ENCODE measurements around the gene TNK2. TPM values are rescaled to one million over a fixed set of nuclear protein-coding genes. Genes with fewer than 3 reads are reported as not detected.

Gene TNK2
- total RNA-seq, 4 donors from 2014 or later: 42.3 to 105 (median 53.1) TPM

- 84 to 88% methylated on average over 24 of the region's 24 CpGs for WGBS, 2 donors
- DNase-seq (ENCODE audit: low spot score in 2 of 2): no peak
- TF ChIP-seq, protein P1, sequence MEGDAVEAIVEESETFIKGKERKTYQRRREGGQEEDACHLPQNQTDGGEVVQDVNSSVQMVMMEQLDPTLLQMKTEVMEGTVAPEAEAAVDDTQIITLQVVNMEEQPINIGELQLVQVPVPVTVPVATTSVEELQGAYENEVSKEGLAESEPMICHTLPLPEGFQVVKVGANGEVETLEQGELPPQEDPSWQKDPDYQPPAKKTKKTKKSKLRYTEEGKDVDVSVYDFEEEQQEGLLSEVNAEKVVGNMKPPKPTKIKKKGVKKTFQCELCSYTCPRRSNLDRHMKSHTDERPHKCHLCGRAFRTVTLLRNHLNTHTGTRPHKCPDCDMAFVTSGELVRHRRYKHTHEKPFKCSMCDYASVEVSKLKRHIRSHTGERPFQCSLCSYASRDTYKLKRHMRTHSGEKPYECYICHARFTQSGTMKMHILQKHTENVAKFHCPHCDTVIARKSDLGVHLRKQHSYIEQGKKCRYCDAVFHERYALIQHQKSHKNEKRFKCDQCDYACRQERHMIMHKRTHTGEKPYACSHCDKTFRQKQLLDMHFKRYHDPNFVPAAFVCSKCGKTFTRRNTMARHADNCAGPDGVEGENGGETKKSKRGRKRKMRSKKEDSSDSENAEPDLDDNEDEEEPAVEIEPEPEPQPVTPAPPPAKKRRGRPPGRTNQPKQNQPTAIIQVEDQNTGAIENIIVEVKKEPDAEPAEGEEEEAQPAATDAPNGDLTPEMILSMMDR (IDR thresholded peaks at IDR 0.05): no peak
- H3K4me3 ChIP-seq (ENCODE audit: low read depth, poor library complexity, severe bottlenecking): no peak overlapping the region
- intact Hi-C loops (cut with DNase I; ENCODE audit: low total_unique reads): no loop called here
Measured at GRCh38 chr3:195813916-195814640, 94.3 kb downstream of the TNK2 start.

Small RNA genes lying within 50 kb of the gene (microRNA-seq; reads per million reads assigned to microRNA genes)
- gene MIR6829 (ENCODE audit: borderline number of aligned reads in 1 of 2, borderline replicate concordance in 2 of 2): 0 reads per million in 2 donors

Other genes starting within 250 kb of the TNK2 start
- gene MUC20, start 187.6 kb downstream of the TNK2 start, total RNA-seq: 10 to 100 TPM in 1 of 4 donors, 1 to 10 TPM in 3; 1.0 to 15.1 (median 5.5) TPM
- gene MUC4, start 96.6 kb downstream of the TNK2 start, total RNA-seq: not detected
- gene TFRC, start 173.5 kb upstream of the TNK2 start, total RNA-seq: 10 to 100 TPM; 48.3 to 73.5 (median 59.6) TPM